HepG2 (cell line): ENCODE measurements around the gene DLX5. TPM values are rescaled to one million over a fixed set of nuclear protein-coding genes. Genes with fewer than 3 reads are reported as not detected.

Experiments used
- ATAC-seq: fragments of 200-7000 bp; cut with Tn5 transposase; 3 replicates; pipeline ENCODE4 v1.9.1; 2020; ENCODE audit warnings: mild to moderate bottlenecking, moderate library complexity
- BruUV-seq: library from RNA; stranded (reverse); fragments of 400-500 nt; replicated peaks from 2 replicates; lab custom pipeline; 2021; lab: Mats Ljungman, UMichigan
- CTCF ChIA-PET: fragments of 300-600 bp; formaldehyde crosslinking; extraction: SDS; loops from one replicate; lab custom pipeline; 2021; ENCODE audit warnings: low total read pairs, inconsistent platforms, low intra/inter-chr PET ratio; lab: Yijun Ruan, JAX
- POLR2A ChIA-PET: fragments of 350-600 bp; sonication (Branson Sonifier 250); formaldehyde crosslinking; loops from one replicate; lab custom pipeline; 2020; ENCODE audit warnings: antibody characterized with exemption, inconsistent platforms; lab: Yijun Ruan, JAX
- DNase-seq: peaks from one replicate; pipeline ENCODE4 v3.0.0-alpha.2; 2015; ENCODE audit warnings: low spot score
- FAIRE-seq: peaks from 3 replicates; lab custom pipeline; 2011; peaks lifted over from hg19 to GRCh38; lab: Jason Lieb, UNC
- H2AFZ ChIP-seq: one replicate; pipeline ENCODE4 v1.6.1; 2011; ENCODE audit warnings: low read length, inconsistent platforms
- H3K27ac ChIP-seq: fragments of 300-600 bp; 3 replicates; pipeline ENCODE4 v1.8.0; 2011; ENCODE audit warnings: mixed run types, mild to moderate bottlenecking, mixed read lengths, low read length, inconsistent platforms; ENCODE audit not compliant: insufficient read depth; ENCODE audit errors: extremely low read length
- H3K27me3 ChIP-seq, 2 experiments: fragments of 200-600 bp in 1 of 2; 2 replicates in 1 of 2; 3 replicates in 1 of 2; pipeline versions ENCODE4 v1.6.0 to v1.8.0; 2011; ENCODE audit warnings: low read length in 2 of 2, mild to moderate bottlenecking in 2 of 2, moderate library complexity in 2 of 2, inconsistent platforms in 1 of 2; ENCODE audit not compliant: insufficient read depth in 2 of 2, control insufficient read depth in 1 of 2
- H3K36me3 ChIP-seq, 2 experiments: fragments of 200-600 bp in 1 of 2; replicated peaks in 1 of 2; 2 replicates in 1 of 2; 3 replicates in 1 of 2; pipeline versions ENCODE4 v1.5.1 to v1.8.0; 2011; ENCODE audit warnings: low read length in 2 of 2, inconsistent platforms in 1 of 2; ENCODE audit not compliant: insufficient read depth in 2 of 2, control insufficient read depth in 1 of 2
- H3K4me1 ChIP-seq: 2 replicates; pipeline ENCODE4 v1.5.1; 2012; ENCODE audit warnings: low read length, inconsistent platforms; ENCODE audit not compliant: insufficient read depth
- H3K4me2 ChIP-seq: 2 replicates; pipeline ENCODE4 v1.6.0; 2011; ENCODE audit warnings: low read depth, low read length, inconsistent platforms
- H3K4me3 ChIP-seq, 3 experiments: fragments of 200-600 bp in 1 of 3; sonication (generic), shearing (Covaris generic) in 1 of 3; replicated peaks in 1 of 3; 2 replicates each; pipeline ENCODE4 v1.5.1; 2011 to 2016; ENCODE audit warnings: low read length in 3 of 3, inconsistent platforms in 2 of 3, low read depth in 2 of 3, mild to moderate bottlenecking in 2 of 3, control low read depth in 1 of 3, mixed read lengths in 1 of 3; ENCODE audit not compliant: insufficient read depth in 1 of 3
- H3K79me2 ChIP-seq: one replicate; pipeline ENCODE4 v1.6.1; 2011; ENCODE audit warnings: low read length, inconsistent platforms; ENCODE audit not compliant: insufficient read depth
- H3K9ac ChIP-seq: 2 replicates; pipeline ENCODE4 v1.6.0; 2011; ENCODE audit warnings: mild to moderate bottlenecking, low read depth, low read length, inconsistent platforms; ENCODE audit not compliant: insufficient read depth
- H3K9me3 ChIP-seq: 2 replicates; pipeline ENCODE4 v1.5.1; 2012; ENCODE audit warnings: mild to moderate bottlenecking, low read length
- H4K20me1 ChIP-seq: 2 replicates; pipeline ENCODE4 v1.6.0; 2011; ENCODE audit warnings: inconsistent platforms, mild to moderate bottlenecking, low read length, moderate library complexity; ENCODE audit not compliant: insufficient read depth
- DNMT1 ChIP-seq: sonication (generic); formaldehyde crosslinking; IDR thresholded peaks from 2 replicates; pipeline ENCODE4 v1.5.1; 2020; ENCODE audit warnings: mild to moderate bottlenecking, missing genetic modification reagents
- ELF1 ChIP-seq: sonication (generic); formaldehyde crosslinking; IDR thresholded peaks from 2 replicates; pipeline ENCODE4 v1.4.0; 2020; ENCODE audit warnings: missing genetic modification reagents
- KAT2B ChIP-seq: fragments of 150-350 bp; IDR thresholded peaks from 2 replicates; pipeline ENCODE4 v1.6.1; 2014; ENCODE audit warnings: low read depth, low read length, borderline replicate concordance
- KAT8 ChIP-seq: IDR thresholded peaks from 2 replicates; pipeline ENCODE4 v1.6.1; 2016; ENCODE audit warnings: missing genetic modification reagents, missing compliant biosample characterization
- MAF1 ChIP-seq: sonication (generic); formaldehyde crosslinking; IDR thresholded peaks from 2 replicates; pipeline ENCODE4 v1.5.0; 2020; ENCODE audit warnings: missing genetic modification reagents, borderline replicate concordance
- MATR3 ChIP-seq: sonication (generic); formaldehyde crosslinking; IDR thresholded peaks from 2 replicates; pipeline ENCODE4 v1.4.0; 2020; ENCODE audit warnings: missing genetic modification reagents
- MED1 ChIP-seq: sonication (generic); formaldehyde crosslinking; IDR thresholded peaks from 2 replicates; pipeline ENCODE4 v1.4.0; 2020; ENCODE audit warnings: missing genetic modification reagents
- NCOA5 ChIP-seq: sonication (generic); formaldehyde crosslinking; IDR thresholded peaks from 2 replicates; pipeline ENCODE4 v1.4.0; 2020; ENCODE audit warnings: missing genetic modification reagents
- ZNF576 ChIP-seq: sonication (generic); formaldehyde crosslinking; IDR thresholded peaks from 2 replicates; pipeline ENCODE4 v1.4.0; 2020; ENCODE audit warnings: mild to moderate bottlenecking, missing genetic modification reagents
- ZNF589 ChIP-seq: sonication (generic); formaldehyde crosslinking; conservative IDR thresholded peaks from 2 replicates; pipeline ENCODE4 v1.8.0; 2022; ENCODE audit warnings: mild to moderate bottlenecking, moderate library complexity, missing genetic modification reagents
- ZNF687 ChIP-seq: sonication (generic); formaldehyde crosslinking; IDR thresholded peaks from 2 replicates; pipeline ENCODE4 v1.5.1; 2020; ENCODE audit warnings: mild to moderate bottlenecking, missing genetic modification reagents, moderate library complexity
- ZNF737 ChIP-seq: sonication (generic); formaldehyde crosslinking; IDR thresholded peaks from 2 replicates; pipeline ENCODE4 v1.5.0; 2020; ENCODE audit warnings: missing genetic modification reagents, mild to moderate bottlenecking, borderline replicate concordance
- ZNF740 ChIP-seq: sonication (generic); formaldehyde crosslinking; IDR thresholded peaks from 2 replicates; pipeline ENCODE4 v1.4.0; 2020; ENCODE audit warnings: missing genetic modification reagents
- WGBS: methylation state at CpG from one replicate; pipeline ENCODE4 v1.1.6; 2017; ENCODE audit warnings: low lambda C conversion rate; 5-methylcytosine and 5-hydroxymethylcytosine counted together
- in situ Hi-C: cut with HindIII; loops from 2 replicates; pipeline ENCODE4 v1.10.0; 2017; ENCODE audit warnings: low pct_unique_long_range_greater_than_20kb; ENCODE audit not compliant: extremely low pct_ligation_motif_present
- intact Hi-C: fragments of 100-400 bp; cut with micrococcal nuclease; formaldehyde crosslinking; loops from one replicate; pipeline ENCODE4 v1.10.0; 2022; ENCODE audit not compliant: unreplicated experiment
- polyA plus RNA-seq, 8 experiments: library from polyadenylated mRNA; depleted of rRNA in 3 of 8; stranded (reverse) in 7 of 8; unstranded in 1 of 8; fragments of >200 nt; fragmentation: Illumina TruSeq in 4 of 8; extraction: Trizol in 4 of 8; gene quantifications; 2 replicates each; pipeline versions ENCODE4 v1.2.1 to v1.2.3, GENCODE V29; 2011 to 2016; ENCODE audit warnings: low read depth in 4 of 8, missing spikeins in 1 of 8, mixed read lengths in 1 of 8; ENCODE audit not compliant: insufficient read depth in 1 of 8
- total RNA-seq, 5 experiments: library from RNA; depleted of rRNA; stranded (reverse); fragments of >200 nt; fragmentation: Illumina TruSeq; extraction: Trizol; gene quantifications; 2 replicates each; pipeline ENCODE4 v1.2.3, GENCODE V29; 2016; ENCODE audit warnings: low read depth in 1 of 5

The DLX5 gene
- total and polyA plus RNA-seq, 2 of the 13 experiments (the other 11 are each of a cell fraction or from before 2014, with no cell fraction given), result not detected

- no peak for TF ChIP-seq DNMT1 (CRISPR knock-in tag)
- no peak for TF ChIP-seq ZNF589
- DNase-seq (no peak), FAIRE-seq (no peak), ATAC-seq (no peak)
- Histone ChIP-seq H4K20me1 (no peaks in the 10 kb centered on the region), H3K4me3 (no peak overlapping the region), H3K9ac (no peak overlapping the region), H3K9me3 (no peaks in the 10 kb centered on the region), H3K36me3 (no peaks in the 10 kb centered on the region), H3K27me3 (peaks cover 0 to 42% of the 10 kb centered on the region in 2 experiments; a peak in 3 of 5 replicates), H3K4me2 (peak overlapping the region; percentile 89), H3K4me1 (peaks cover 24% of the 10 kb centered on the region), H2AFZ (no peak overlapping the region), H3K79me2 (no peaks in the 10 kb centered on the region), H3K27ac (no peak overlapping the region)
- POLR2A ChIA-PET, result interaction anchor here (0.5 kb wide), 1 partner anchor 157 kb away, joined by 3 read pairs; no protein-coding TSS in a partner anchor
- WGBS, result 75% methylated on average over 8 of the region's 8 CpGs
- no TSS peak for BruUV-seq
- CTCF ChIA-PET, result no interaction called here
- intact Hi-C loops, result loop anchor here (10.0 kb wide), 2 partner anchors 430 to 800 kb away; no protein-coding TSS in a partner anchor
- in situ Hi-C loops, result loop anchor here (10.0 to 25.0 kb wide), 4 partner anchors 240 to 1113 kb away; no protein-coding TSS in a partner anchor
Measured at GRCh38 chr7:97025130-97025499, 484 bp upstream of the DLX5 start.

GRCh38 chr7:97022491-97023306 is 1.9 kb downstream of the DLX5 start:
- no peaks in the 10 kb centered on the region for H3K79me2 ChIP-seq
- CTCF ChIA-PET, result no interaction called here
- no peak overlapping the region for H2AFZ ChIP-seq
- DNase-seq, result no peak
- no peak overlapping the region for H3K4me3 ChIP-seq
- in situ Hi-C loops (loop anchor here (10.0 to 25.0 kb wide), 4 partner anchors 238 to 948 kb away; partner anchors contain the start of gene SLC25A13), intact Hi-C loops (loop anchor here (10.0 kb wide), 2 partner anchors 428 to 798 kb away; no protein-coding TSS in a partner anchor)
- H3K4me1 ChIP-seq, result peaks cover 29% of the 10 kb centered on the region
- peaks cover 0 to 42% of the 10 kb centered on the region in 2 experiments; a peak in 3 of 5 replicates for H3K27me3 ChIP-seq
- H3K9ac ChIP-seq, result no peak overlapping the region
- no peak for ATAC-seq
- no peaks in the 10 kb centered on the region for H3K36me3 ChIP-seq
- WGBS, result 79% methylated on average over 35 of the region's 35 CpGs
- no peaks in the 10 kb centered on the region for H4K20me1 ChIP-seq
- H3K27ac ChIP-seq, result no peak overlapping the region
- H3K9me3 ChIP-seq, result no peaks in the 10 kb centered on the region
- no TSS peak for BruUV-seq
- no peak for FAIRE-seq
- H3K4me2 ChIP-seq, result no peak overlapping the region
- POLR2A ChIA-PET, result interaction anchor here (3.3 kb wide), 1 partner anchor 16 kb away, joined by 14 read pairs; the partner anchor contains the start of gene DLX6
- TF ChIP-seq MAF1 (CRISPR knock-in tag) (no peak), ZNF737 (CRISPR knock-in tag) (no peak), KAT2B (no peak), MATR3 (CRISPR knock-in tag) (no peak), ZNF687 (CRISPR knock-in tag) (no peak), ZNF576 (CRISPR knock-in tag) (no peak), ELF1 (CRISPR knock-in tag) (no peak), ZNF740 (CRISPR knock-in tag) (no peak), MED1 (CRISPR knock-in tag) (no peak), KAT8 (CRISPR knock-in tag) (no peak), NCOA5 (CRISPR knock-in tag) (no peak)
